GM12874 (cell line): ENCODE results near the gene FARSA.

Experiments
- CTCF ChIP-seq: IDR thresholded peaks from 2 replicates; pipeline ENCODE4 v1.5.1; 2011; ENCODE audit warnings: low read depth, mild to moderate bottlenecking, control low read depth, low read length, moderate library complexity; ENCODE audit not compliant: insufficient read depth

The FARSA gene

GRCh38 chr19:12933287-12934072 is at the start of gene FARSA:
Gene FARSA, minus strand, starts transcription at chr19:12933711. Its CDS starts 15 bp downstream, at chr19:12933696.
- TF ChIP-seq CTCF, result no peak

- no peak for TF ChIP-seq CTCF
These were observed 49.6 kb upstream of the FARSA start for GRCh38 chr19:12983091-12983490.

- no peak for TF ChIP-seq CTCF
These were observed 49.1 kb upstream of the FARSA start for GRCh38 chr19:12982648-12983047.

GRCh38 chr19:12979974-12980373 is 46.5 kb upstream of the FARSA start:
- no peak for TF ChIP-seq CTCF

- no peak for TF ChIP-seq CTCF
These were observed 41.8 kb upstream of the FARSA start for GRCh38 chr19:12975221-12975741.

- no peak for TF ChIP-seq CTCF
These were observed 41.0 kb upstream of the FARSA start for GRCh38 chr19:12974301-12975220.

- no peak for TF ChIP-seq CTCF
These were observed 39.7 kb upstream of the FARSA start for GRCh38 chr19:12973236-12973635.
